Stimulated activated CD4-positive, alpha-beta T cell treated with anti-CD3 and anti-CD28 coated beads, Interleukin-1b, Interleukin-23, amount 100 ng/mL, for 24 hours (primary cell): Measurements from ENCODE around the gene ANGEL1.

Experiments used
- DNase-seq, 4 experiments: peaks; one replicate each; pipeline ENCODE4 v3.0.0-alpha.2; 2020; ENCODE audit warnings: low read depth in 4 of 4, low spot score in 1 of 4

The ANGEL1 gene

DNA sequence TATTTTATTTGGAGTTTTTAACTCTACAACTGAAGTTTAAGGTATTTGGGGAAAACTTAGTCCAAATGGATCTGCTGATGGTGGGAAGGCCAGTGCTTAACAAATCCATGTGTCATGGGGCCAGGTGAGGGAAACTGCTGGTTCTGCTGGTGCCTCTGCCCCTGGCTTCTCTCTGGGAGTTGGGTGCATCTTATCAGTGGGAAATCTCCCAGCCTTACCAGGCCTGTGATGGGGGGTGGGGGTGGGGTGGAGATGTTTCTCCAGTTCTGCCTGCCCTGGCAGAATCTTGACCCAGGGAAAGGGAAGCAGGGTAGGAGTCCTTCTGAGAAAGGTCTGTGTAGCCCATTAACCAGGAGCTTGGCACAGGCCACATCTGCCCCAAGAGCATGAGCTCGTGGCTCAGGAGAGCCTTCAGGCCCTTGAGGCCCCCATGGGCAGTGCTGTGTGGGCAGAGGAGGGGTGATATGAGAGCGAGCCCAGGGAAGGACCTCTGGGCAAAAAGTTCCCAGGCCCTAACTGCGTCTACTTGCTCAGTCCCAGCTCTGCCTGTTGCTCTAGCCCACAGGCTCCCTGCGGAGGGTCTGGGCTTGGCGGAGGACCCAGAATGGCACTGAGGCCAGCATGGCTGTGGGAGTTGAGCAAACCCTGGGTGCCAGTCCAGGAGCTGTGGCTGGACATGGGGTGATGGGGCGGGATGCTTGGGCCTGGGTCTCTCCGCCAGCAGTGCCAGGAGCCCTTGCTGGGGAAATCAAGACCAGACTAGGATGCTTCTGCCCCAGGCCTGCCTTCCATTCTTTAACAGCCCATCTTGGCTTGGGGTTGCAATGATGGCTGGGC is 33.2 kb downstream of the ANGEL1 start:
- no peak for DNase-seq

DNA sequence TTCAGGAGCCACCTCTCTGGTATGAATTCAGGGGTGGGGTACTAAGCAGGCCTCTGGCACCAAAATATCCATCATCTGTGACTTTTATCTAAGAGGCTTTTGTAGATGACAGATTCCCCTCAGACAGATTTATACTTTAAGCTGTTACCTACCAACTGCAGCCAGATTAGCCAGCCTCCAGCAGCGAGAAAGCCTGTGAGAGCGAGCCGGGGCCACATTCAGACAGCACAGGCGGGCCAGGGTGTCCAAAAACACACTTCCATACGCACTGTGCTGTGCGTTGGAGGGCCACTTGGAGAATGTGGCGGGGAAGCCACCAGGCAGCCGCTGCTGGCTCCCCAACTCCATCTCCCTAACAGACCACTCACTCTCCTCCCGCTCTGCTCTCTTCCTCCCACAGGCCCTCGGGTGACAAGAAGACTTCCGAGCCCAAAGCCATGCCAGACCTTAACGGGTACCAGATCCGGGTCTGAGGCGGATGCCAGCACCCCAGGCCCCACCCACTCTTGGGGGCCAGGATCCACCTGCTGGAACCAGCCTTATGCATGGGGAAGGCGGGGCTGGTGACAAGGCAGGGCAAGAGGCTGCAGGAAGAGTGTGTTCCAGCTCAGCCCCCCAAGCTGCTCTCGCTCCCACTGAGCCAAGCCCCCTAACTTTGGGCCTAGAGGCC is 34.0 kb downstream of the ANGEL1 start:
- no peak for DNase-seq

DNA sequence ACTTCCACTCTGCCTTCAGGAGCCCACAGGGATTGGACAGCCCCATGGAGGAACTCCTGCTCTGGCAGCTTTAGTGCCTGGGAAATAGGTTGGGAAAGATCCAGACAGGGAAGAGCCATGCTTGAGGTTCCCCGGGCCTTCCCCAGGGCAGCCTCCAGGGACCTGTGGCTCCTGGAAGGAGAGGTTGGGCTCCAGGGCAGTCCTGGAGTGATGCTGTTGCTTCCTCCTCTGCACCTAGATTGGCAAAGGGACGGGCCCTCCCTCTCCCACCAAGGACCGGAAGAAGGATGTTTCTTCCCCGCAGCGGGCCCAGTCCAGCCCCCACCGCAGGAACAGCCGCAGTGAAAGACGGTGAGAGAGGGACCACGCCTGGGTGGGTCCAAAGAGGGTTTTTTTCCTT is 35.0 kb downstream of the ANGEL1 start:
- no peak for DNase-seq

DNA sequence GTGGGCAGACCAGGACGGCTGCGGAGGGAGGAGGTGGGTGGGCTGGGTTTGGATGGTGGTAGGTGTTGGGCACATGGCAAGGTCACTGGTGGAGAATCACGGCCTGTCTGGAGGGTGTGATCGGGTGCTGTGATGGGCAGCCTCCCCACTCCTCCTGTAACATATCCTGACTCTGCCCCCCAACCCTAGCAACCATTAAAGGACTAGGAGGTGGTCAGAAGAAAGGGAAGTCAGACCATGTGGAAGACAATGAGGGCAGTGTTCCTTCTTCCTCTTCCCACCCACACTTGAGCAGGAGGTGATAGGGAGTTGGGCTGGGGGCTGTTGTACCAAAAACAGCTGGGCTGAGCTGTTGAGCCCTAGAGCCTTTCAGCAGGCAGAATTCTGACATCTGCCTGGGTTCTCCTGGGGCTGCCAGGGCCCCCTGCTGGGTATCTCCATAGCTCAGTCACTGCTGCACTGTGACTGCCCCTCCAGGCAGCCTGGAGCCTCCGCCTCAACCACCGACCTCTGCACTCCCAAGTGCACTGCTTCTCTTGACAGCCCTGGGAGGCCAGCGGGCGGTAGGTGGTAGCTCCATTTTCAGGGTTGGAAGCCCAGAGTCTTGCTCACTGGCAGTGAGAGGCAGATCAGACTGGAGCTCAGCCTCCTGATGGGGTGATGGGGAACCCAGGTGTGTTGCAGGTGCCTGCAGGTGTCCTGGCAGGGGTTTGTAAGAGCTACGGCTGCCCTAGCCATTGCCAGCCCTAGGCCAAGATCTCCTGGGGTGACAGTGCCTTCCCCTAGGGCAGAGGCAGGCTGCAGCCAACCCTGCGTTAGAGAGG is 36.0 kb downstream of the ANGEL1 start:
- DNase-seq, result no peak

DNA sequence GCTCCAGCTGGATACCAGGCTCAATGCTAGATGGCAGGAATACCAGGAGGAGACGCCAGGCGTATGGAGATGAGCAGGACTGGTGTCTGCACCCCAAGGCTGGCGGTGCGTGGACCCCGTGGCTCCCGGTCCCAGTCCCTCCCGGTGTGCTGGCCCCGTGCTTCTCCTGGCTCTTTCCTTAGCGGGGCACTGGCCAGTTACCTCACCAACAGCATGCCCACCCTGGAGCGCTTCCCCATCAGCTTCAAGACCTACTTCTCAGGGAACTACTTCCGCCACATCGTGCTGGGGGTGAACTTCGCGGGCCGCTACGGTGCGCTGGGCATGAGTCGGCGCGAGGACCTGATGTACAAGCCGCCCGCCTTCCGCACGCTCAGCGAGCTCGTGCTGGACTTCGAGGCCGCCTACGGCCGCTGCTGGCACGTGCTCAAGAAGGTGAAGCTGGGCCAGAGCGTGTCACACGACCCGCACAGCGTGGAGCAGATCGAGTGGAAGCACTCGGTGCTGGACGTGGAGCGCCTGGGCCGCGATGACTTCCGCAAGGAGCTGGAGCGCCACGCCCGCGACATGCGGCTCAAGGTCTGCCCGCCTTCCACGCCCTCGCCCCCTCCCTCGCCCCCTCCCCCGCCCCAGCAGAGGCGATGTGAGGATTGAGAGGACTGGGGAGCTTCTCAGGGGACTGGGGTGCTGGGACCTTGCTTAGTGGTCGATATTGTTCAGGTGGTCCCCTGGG is 36.8 kb downstream of the ANGEL1 start:
- DNase-seq, result no peak

DNA sequence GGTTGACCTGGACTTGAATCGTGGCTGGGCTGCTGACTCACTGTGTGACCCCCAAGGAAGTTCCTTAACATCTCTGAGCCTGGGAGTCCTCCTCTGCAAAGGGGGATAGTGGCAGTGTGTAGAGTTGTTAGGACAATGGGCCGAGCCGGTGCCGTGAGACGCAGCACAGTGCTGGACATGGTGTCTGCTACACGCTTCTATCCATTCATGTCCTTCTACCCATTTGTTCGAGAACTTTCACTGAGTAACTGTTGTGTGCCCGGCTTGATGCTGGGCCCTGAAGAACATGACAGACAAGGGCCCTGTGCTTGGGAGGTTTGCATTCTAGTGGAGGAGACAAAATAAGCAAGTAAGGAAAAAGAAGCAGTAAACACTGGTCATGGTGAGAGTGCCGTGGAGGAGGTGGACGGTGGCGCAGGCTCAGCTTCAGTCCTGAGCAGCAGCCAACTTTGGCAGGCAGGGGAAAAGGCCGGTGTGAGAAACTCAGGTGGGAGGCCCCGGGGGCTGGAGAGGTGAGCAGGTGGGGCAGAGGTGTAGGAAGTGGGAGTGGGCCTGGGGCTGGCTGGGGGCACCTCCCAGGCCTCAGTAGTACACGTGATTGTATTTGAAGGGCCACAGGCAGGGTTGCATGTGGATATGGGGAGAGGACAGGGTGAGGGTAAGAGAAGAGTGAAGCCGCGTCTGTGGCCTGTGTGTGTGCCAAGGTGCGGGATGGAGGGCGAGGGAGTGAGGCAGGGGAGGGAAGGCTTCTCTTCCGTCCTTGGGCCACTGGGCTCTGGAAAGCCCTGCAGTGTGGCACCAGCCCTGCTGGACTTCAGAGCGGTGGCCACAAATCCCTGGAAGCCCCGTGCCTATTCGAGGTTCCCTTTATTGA is 37.6 kb downstream of the ANGEL1 start:
- DNase-seq, result no peak

DNA sequence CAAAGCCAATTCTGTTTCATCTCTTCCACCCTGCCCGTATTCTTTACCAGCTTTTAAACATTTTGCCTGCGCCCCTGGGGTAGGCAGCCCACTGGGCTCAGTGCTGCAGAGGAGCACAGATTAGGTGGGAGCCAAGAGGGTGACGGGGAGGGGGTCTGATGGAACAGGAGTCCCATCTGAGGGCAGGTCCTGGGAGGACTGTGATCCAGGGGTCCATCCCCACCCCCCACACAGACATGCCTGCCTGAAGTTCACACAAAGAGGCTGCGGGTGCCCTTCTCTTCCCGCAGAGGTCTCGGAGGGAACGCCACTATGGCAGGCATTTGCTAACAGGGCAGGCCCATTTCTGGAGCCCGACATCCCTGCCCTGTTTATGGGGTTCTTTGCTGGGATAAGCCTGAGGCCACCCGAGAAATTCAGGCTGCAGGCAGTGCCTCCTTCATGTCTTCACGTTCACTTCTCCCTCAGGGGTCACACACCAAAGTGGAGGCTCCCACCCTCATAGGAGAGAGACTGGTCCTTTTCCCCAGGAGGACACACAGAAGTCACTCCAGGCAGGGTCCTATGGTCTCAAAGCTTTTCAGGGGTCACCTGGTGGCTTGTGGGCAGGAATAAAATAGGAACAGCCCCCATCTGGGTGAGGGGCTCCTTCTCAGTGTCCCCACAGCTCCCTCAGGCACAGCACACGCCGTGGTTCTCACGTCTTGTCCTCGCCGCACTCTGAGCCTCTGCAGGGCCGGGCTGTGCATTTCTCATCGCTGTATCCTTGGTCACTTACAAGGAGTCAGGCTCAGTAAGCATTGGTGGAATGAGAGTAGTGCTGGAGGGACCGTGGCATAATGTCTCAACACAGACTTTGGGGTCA is 38.5 kb downstream of the ANGEL1 start:
- no peak for DNase-seq

DNA sequence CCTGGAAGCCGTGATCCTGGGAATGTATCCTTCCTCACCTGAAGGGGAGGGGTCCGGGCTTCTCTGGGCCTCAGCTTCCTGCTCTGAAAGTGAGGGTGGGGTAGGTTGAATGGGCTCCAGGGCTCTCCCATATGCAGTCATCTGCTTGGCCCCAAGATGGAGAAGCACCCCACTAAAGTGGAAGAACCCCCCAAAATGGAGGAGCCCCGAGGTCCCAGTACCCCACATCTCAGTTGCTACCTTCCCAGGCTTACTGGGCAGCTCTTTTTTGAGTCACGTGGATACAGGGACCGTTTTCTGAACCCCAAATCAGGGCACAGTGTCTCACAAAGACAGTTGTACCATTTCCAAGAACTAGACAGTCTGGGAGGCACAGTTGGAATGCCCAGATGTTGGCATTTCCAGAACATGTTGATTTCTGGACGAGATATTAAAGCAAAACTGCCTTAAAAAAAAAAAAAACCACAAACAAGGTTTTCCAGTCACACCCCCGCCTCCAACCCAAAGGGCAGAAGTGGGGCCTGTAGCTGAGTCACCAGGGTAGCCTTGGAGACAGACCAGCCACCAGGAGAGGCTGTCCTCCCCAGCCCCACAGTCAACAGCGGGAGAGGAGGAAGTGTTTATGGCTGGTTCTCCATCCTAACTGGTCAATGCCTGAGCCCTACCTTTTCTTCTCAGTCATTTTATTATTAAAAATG is 39.3 kb downstream of the ANGEL1 start:
- no peak for DNase-seq

DNA sequence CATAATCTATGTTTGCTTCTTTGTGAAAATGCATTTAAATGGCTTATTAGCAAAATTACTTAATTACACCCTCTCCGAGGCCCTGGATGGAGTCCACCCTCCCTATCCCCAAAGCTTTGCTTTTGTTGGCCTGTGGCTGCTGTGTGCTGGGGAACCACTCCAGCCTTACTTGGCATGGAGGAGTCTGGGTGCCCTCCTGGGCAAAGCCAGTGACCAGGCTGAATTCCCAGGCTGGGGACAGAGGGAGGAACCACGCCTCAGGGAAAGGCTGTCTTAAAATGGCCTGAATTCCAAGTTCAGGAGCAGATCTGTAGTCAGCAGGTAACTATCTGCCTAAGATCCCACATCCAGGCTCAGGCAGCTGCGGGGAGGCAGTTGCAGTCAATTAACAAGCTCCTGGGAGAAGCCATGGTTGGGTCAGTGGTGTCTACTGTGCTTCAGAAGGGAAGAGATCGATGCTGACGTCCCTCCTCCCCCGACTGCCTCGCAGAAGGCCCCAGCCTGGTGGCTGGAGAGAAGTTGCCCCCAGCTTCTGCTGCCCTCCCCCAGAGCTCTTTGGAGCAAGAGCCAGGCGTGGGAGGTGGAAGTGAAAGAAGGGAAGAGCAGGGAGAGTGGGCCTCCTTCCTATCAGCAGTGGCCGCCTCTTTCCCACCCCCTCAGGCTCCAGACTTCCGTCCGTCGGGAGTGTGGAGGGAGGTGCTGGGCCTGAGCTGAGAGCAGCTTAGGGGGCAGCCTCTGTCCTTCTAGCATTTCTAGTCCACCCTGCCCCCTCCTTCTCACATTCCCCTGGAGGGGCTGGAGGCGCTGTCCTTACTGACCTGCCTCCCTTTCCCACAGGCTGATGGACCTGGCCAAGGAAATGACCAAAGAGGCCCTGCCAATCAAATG is 40.1 kb downstream of the ANGEL1 start:
- DNase-seq, result no peak

DNA sequence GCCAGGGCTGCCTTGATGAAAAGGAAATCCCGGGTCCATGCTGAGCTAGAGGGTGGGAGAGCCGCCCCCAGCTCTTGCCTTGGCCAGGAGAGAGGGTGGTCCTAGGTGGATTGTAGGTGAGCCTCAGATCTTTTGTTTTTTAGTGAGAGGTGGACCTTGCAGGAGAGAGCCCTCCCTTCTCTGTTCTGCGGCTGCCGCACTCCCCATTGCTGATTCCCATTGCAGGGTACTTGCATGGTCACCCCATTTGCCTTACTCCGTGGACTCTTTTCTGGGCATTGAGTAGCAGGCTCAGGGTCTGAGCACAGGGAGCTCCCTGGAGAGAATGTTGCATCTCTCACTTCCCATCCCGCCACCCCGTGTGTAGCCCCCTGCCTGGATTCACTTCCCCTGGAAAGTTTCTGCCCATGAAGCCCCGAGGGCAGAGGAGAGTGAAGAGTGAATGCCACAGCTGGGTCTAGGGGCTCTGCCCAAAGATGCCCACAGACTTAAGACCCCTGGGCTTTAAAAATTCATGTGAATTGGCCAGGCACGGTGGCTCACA is 41.2 kb downstream of the ANGEL1 start:
- no peak for DNase-seq

DNA sequence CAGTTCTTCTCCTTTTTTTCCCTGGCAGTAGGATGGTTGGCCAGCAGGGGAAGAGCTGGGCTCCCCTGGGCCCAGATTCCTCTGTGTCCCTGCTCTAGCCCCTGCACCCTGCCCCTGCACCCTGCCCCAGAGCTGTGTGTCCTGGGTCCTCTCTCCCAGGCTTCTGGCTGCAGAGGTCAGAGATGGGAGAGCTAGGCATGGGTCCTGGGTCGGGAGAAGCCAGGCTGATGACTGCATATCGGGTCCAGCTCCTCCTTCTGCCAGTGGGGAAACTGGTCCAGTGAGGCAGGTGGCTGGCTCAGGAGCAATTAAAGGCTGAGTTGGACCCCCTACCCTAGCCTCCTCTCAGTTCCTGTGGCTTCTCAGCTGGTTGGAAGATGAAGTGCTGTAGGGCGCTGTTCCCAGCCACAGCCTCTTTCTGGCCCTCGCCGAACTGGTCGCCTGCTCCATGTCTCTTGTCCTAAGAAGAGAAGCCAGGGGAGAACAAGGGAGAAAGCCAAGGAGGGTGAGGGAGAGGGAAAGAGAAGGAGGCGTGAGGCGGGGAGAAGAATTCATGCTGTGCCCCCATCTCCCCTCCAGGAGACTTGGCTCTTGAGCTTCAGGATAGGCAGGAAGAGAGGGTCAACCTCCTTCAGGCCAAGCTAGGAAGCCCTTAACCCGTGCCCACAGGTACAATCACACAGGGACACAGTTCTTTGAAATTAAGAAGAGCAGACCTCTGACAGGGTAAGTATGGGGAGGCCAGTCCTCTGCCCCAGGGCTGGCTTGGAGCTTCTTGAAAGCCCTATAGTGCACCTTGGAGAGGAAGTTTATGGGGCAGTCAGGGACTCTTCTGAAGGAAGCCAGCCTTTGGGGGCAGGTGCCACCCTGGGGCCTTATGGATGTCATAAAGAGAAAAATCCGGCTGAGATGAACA is 41.9 kb downstream of the ANGEL1 start:
- DNase-seq, result no peak

DNA sequence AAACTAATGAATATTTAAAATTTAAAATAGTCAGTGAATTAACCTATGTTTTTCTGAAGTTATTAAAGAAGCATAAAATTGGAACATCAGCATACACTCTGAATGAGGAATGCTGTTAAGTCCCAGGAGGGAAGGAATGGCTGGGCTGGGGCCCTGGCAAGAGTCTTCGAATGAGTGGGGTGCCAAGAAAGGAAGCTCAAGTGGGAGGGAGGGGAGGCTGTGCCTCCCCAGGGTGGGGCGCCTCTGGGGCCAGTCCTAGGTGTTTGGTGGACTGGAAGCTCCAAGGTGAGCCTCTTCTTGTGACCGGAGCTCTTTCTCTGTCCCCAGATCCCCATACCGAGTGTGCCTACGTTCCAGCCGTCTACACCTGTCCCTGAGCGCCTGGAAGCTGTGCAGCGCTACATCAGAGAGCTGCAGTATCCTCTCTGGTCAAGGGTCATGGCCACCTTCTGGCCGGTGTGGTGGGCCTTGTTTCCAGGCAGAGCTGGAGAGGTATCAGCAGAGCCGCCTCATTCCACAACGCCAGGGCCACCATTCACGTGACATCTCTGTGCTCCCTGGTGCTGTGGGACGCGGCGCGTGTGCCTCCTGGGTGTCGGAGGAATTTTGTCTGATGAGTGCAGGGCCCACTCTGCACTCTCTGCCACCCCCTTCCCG is 42.9 kb downstream of the ANGEL1 start:
- DNase-seq, result no peak

DNA sequence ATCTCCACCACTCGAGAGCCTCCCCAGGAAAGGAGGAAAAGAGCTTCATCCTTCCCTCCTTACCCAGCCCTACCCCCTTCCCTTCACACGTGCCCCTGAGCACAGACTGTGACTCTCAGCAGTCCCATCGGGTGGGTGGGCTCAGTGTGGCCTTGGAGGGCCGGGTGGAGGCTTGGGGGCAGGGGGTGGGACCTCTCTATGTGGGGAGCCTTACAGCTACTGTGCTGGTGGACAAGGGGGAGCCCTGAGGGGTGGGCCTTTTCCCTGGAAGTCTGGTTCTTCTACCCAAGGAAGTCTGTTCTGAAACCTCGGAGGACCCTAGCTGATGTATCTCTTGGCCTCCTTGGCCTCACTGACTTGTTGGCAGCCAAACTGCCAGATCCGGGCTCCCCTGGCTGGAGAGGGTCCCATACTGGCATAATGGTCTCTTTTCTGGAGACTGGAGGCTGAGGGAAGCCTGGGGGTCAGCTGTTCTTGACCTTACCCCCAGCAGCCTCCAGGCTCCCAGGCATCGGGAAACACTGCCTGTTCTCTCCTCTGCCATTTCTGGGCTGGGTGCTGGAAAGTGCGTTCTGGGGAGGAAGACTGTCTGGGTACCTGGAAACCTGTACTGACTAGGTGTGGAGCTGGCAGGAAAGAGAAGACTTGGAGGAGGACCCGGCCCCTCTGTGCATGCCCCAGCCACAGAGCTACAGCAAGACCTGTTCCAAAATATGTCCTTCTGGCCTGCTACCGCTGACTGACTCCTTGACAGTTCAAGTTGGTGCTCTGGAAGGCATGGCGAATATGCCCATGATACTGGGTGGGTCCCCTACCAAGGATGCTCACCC is 43.8 kb downstream of the ANGEL1 start:
- DNase-seq, result no peak

DNA sequence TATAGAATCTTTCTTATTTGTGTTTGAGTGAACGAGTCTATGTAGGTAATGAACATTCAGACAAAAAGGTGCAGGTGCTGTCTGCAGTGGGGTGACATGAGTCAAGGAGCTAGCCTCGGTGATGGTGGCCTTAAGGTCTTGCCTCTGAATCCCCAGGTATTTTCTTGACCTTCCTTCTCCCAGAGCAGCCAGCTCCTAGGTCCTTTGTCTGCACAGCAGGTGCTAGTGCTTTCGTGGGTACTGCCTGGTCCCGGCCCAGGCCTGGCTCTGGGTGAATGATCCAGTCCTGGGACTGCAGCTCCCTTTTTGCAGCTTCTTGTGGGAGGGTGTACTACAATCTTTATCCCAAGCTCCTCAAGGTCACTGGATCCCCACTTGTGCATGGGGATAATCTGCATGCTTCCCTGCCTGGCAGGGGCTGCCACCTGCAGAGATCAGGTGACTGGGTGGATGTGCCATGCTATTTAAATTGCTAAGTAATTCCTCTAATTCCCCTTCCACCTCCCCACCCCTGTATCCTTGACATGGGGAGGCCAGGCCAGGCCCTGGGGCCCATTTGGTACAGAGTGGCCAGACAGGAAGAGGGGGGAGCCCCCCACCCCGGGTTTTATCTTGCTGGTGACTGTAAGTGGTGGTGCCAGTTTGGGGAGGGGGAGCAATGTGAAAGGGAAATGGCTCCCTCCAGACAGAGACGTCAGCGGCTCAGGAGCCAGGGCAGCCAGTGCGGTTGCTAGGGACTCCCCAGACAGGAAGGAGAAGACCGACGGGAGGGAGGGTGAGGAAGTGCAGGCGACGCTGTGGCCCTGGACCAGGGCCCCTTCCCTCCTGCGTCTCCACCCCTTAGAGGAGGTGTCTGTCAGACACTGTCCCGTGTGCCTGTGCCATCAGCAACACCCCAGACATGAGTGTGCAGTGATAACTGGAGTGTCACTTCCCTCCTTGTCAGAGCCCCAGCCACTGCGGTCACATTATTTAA is 44.7 kb downstream of the ANGEL1 start:
- peak in 2 of 4 experiments; percentile 13 to 41 for DNase-seq
